ENCODE measurements around the gene SLC26A11.

DNA sequence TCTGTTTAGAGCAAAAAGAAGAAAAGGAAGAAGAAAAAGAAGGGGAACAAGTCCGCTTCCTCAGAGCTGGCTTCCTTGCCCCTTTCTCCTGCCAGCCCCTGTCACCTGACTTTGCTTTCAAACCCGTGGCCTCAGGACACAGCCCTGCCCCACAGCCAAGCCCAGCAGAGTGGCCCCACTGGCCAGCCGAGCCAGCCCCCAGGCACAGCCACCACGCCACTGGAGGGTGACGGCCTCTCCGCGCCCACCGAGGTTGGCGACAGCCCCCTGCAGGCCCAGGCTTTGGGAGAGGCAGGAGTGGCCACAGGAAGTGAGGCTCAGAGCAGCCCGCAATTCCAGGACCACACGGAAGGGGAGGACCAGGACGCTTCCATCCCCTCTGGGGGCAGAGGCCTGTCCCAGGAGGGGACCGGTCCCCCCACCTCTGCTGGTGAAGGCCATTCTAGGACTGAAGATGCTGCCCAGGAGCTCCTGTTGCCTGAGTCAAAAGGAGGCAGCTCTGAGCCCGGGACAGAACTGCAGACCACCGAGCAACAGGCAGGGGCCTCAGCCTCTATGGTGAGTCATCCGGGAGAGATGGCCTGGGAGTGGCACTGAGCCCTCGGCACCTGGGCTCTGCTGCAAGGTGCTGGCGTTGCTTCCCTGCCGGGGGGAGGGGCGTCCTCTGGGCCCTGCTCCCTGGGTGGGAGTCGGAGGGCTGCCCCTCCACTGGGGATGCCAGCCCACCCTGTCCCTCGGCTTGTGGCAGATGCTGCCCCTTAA, 67.8 kb downstream of the SLC26A11 start:
- TF ChIP-seq CTCF (IDR thresholded peaks at IDR 0.05) (no peak), POLR2AphosphoS5 (IDR thresholded peaks at IDR 0.05) (no peak), EP300 (IDR thresholded peaks at IDR 0.05) (no peak), POLR2A (IDR thresholded peaks at IDR 0.05) (no peak)

Data from stomach (tissue), 4 donors.